ENCODE measurements around the gene CSF3.
"Not testable (repeated sequence)": the region's sequence is repeated elsewhere in the genome, so short reads cannot be mapped to it uniquely, and the experiment has no call there.

DNA sequence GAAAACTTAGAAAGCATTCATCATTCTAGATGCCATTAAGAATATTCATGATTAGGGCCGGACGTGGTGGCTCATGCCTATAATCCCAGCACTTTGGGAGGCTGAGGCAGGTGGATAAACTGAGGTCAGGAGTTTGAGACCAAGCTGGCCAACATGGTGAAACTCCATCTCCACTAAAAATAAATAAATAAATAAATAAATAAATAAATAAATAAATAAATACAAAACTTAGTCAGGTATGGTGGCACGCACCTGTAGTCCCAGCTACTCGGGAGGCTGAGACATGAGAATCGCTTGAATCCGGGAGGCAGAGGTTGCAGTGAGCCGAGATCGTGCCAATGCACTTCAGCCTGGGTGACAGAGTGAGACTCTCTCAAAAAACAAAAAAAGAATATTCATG is 13.9 kb upstream of the CSF3 start:
- TF ChIP-seq, protein P1, sequence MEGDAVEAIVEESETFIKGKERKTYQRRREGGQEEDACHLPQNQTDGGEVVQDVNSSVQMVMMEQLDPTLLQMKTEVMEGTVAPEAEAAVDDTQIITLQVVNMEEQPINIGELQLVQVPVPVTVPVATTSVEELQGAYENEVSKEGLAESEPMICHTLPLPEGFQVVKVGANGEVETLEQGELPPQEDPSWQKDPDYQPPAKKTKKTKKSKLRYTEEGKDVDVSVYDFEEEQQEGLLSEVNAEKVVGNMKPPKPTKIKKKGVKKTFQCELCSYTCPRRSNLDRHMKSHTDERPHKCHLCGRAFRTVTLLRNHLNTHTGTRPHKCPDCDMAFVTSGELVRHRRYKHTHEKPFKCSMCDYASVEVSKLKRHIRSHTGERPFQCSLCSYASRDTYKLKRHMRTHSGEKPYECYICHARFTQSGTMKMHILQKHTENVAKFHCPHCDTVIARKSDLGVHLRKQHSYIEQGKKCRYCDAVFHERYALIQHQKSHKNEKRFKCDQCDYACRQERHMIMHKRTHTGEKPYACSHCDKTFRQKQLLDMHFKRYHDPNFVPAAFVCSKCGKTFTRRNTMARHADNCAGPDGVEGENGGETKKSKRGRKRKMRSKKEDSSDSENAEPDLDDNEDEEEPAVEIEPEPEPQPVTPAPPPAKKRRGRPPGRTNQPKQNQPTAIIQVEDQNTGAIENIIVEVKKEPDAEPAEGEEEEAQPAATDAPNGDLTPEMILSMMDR (IDR thresholded peaks at IDR 0.05) = not testable (repeated sequence)
- TF ChIP-seq POLR2A (IDR thresholded peaks at IDR 0.05) = not testable (repeated sequence)

Measured in testis (tissue), 2 donors.